ENCODE measurements around the gene SCYL3.
"Not testable (repeated sequence)": the region's sequence is repeated elsewhere in the genome, so short reads cannot be mapped to it uniquely, and the experiment has no call there.

DNA sequence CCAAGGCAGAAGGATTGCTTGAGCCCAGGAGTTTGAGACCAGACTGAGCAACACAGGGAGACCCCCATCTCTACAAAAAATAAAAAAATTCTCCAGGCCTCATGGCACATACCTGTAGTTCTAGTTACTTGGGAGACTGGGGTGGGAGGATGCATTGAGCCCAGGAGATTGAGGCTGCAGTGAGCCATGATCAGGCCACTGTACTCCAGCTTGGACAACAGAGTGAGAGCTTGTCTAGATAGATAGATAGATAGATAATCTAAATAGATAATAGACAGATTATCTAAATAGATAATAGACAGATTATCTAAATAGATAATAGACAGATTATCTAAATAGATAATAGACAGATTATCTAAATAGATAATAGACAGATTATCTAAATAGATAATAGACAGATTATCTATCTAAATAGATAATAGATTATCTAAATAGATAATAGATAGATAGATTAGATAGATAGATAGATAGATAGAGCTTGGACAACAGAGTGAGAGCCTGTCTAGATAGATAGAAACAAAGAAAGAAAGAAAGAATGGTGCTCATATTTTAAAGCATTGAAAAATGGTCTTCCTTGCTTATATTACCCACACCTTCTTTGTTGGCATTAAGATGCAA is 82.2 kb downstream of the SCYL3 start:
- TF ChIP-seq, protein P1, sequence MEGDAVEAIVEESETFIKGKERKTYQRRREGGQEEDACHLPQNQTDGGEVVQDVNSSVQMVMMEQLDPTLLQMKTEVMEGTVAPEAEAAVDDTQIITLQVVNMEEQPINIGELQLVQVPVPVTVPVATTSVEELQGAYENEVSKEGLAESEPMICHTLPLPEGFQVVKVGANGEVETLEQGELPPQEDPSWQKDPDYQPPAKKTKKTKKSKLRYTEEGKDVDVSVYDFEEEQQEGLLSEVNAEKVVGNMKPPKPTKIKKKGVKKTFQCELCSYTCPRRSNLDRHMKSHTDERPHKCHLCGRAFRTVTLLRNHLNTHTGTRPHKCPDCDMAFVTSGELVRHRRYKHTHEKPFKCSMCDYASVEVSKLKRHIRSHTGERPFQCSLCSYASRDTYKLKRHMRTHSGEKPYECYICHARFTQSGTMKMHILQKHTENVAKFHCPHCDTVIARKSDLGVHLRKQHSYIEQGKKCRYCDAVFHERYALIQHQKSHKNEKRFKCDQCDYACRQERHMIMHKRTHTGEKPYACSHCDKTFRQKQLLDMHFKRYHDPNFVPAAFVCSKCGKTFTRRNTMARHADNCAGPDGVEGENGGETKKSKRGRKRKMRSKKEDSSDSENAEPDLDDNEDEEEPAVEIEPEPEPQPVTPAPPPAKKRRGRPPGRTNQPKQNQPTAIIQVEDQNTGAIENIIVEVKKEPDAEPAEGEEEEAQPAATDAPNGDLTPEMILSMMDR (IDR thresholded peaks at IDR 0.05): not testable (repeated sequence)
- not testable (repeated sequence) for TF ChIP-seq POLR2A (IDR thresholded peaks at IDR 0.05)

Data from lower leg skin (tissue), 3 donors.